Dendritic cell treated with granulocyte-macrophage colony-stimulating factor and Interleukin-4, amounts not matched to agents 40 ng/mL and 50 ng/mL, for 4 days (primary cell): Measurements from ENCODE around the gene KIAA2012.

Source experiments
- H3K27ac Mint-ChIP-seq: one replicate; pipeline ENCODE4 v1.8.0; 2022; ENCODE audit warnings: mild to moderate bottlenecking, mixed read lengths
- H3K27me3 Mint-ChIP-seq: one replicate; pipeline ENCODE4 v1.8.0; 2022; ENCODE audit warnings: mild to moderate bottlenecking, mixed read lengths
- H3K36me3 Mint-ChIP-seq: one replicate; pipeline ENCODE4 v1.8.0; 2022; ENCODE audit warnings: low read depth, mixed read lengths
- H3K4me1 Mint-ChIP-seq: one replicate; pipeline ENCODE4 v1.8.0; 2022; ENCODE audit warnings: low read depth, mixed read lengths
- H3K4me3 Mint-ChIP-seq: one replicate; pipeline ENCODE4 v1.8.0; 2022; ENCODE audit warnings: mild to moderate bottlenecking, moderate library complexity, mixed read lengths
- H3K9me3 Mint-ChIP-seq: one replicate; pipeline ENCODE4 v1.8.0; 2022; ENCODE audit warnings: mixed read lengths
- intact Hi-C: fragments of 100-400 bp; cut with micrococcal nuclease; formaldehyde crosslinking; loops from one replicate; pipeline ENCODE4 v1.15.0; 2022

The KIAA2012 gene

GRCh38 chr2:202072737-202073401, at the start of gene KIAA2012:
Gene KIAA2012 (plus strand): TSS chr2:202073255. CDS start chr2:202073628, 373 bp downstream.
- intact Hi-C loops, result no loop called here
- Mint-ChIP-seq H3K4me3 (no peak within 1 kb of the TSS), H3K36me3 (no peaks in the 10 kb centered on the region), H3K27me3 (peaks cover 2% of the 10 kb centered on the region), H3K27ac (no peak within 1 kb of the TSS), H3K4me1 (no peaks in the 10 kb centered on the region), H3K9me3 (no peaks in the 10 kb centered on the region)

- no peak overlapping the region for H3K4me3 Mint-ChIP-seq
- H3K4me1 Mint-ChIP-seq, result no peaks in the 10 kb centered on the region
- no peaks in the 10 kb centered on the region for H3K36me3 Mint-ChIP-seq
- intact Hi-C loops, result no loop called here
- peaks cover 6% of the 10 kb centered on the region for H3K27me3 Mint-ChIP-seq
- H3K9me3 Mint-ChIP-seq, result no peaks in the 10 kb centered on the region
- no peak overlapping the region for H3K27ac Mint-ChIP-seq
Observed at GRCh38 chr2:202023904-202024266, 49.2 kb upstream of the KIAA2012 start.

DNA sequence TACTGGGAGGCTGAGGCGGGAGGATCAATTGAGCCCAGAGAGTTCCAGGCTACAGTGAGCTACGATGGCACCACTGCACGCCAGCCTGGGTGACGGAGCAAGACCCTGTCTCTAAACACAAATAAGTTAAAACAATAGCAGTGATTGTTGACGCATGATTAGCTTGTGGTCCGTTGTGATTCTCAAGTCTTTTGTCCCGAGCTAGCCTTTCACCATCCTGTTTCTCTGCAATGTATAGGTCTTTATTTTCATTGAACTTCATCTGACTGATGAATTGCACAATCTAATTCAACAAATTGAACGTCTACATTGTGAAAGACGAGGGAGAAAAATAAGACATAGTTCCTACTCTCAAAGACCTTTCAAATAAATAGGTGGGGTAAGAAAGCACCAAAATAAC, 48.2 kb upstream of the KIAA2012 start:
- no peak overlapping the region for H3K27ac Mint-ChIP-seq
- H3K27me3 Mint-ChIP-seq, result peaks cover 12% of the 10 kb centered on the region
- intact Hi-C loops, result no loop called here
- H3K36me3 Mint-ChIP-seq, result no peaks in the 10 kb centered on the region
- no peaks in the 10 kb centered on the region for H3K9me3 Mint-ChIP-seq
- no peaks in the 10 kb centered on the region for H3K4me1 Mint-ChIP-seq
- H3K4me3 Mint-ChIP-seq, result no peak overlapping the region

- no peak overlapping the region for H3K27ac Mint-ChIP-seq
- peaks cover 17% of the 10 kb centered on the region for H3K27me3 Mint-ChIP-seq
- no peak overlapping the region for H3K4me3 Mint-ChIP-seq
- intact Hi-C loops, result no loop called here
- H3K9me3 Mint-ChIP-seq, result no peaks in the 10 kb centered on the region
- H3K36me3 Mint-ChIP-seq, result no peaks in the 10 kb centered on the region
- no peaks in the 10 kb centered on the region for H3K4me1 Mint-ChIP-seq
Observed at GRCh38 chr2:202025816-202026215, 47.2 kb upstream of the KIAA2012 start.

- no peaks in the 10 kb centered on the region for H3K9me3 Mint-ChIP-seq
- no peak overlapping the region for H3K4me3 Mint-ChIP-seq
- H3K27ac Mint-ChIP-seq, result no peak overlapping the region
- intact Hi-C loops, result no loop called here
- no peaks in the 10 kb centered on the region for H3K36me3 Mint-ChIP-seq
- no peaks in the 10 kb centered on the region for H3K4me1 Mint-ChIP-seq
- peaks cover 22% of the 10 kb centered on the region for H3K27me3 Mint-ChIP-seq
Observed at GRCh38 chr2:202026507-202026906, 46.5 kb upstream of the KIAA2012 start.

GRCh38 chr2:202030691-202031090, 42.4 kb upstream of the KIAA2012 start:
- Mint-ChIP-seq H3K9me3 (no peaks in the 10 kb centered on the region), H3K36me3 (peaks cover 7% of the 10 kb centered on the region), H3K4me3 (no peak overlapping the region), H3K27ac (no peak overlapping the region), H3K27me3 (peaks cover 36% of the 10 kb centered on the region), H3K4me1 (peaks cover 15% of the 10 kb centered on the region)
- intact Hi-C loops, result no loop called here

GRCh38 chr2:202031246-202031951, 41.7 kb upstream of the KIAA2012 start:
- Mint-ChIP-seq H3K27me3 (peaks cover 35% of the 10 kb centered on the region), H3K36me3 (peaks cover 7% of the 10 kb centered on the region), H3K9me3 (no peaks in the 10 kb centered on the region), H3K4me3 (no peak overlapping the region), H3K27ac (no peak overlapping the region), H3K4me1 (peaks cover 15% of the 10 kb centered on the region)
- intact Hi-C loops, result no loop called here

DNA sequence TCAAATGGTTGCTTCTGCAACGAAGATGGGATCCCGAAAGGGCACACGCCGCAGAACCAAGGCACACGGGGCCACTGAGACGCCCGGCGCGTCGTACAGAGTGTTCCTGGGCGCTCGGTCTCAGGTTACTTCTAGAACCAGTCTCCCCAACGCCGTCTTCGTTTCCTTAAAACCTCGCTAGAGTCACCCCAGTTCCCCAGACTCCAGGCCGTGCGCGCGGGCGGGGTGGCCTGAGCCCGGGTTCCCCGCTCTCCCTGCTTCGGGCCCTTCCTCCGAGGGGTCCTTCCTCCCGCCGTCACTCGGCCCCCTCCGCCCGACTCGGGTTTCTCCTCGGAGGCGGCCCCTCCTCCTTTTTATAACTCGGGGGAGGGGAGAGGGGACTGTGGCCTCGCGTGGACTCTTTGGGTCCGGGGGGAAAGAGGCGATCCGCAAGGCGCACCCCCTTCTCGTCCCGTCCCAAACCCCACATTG, 40.2 kb upstream of the KIAA2012 start:
- no peak overlapping the region for H3K4me3 Mint-ChIP-seq
- H3K9me3 Mint-ChIP-seq, result no peaks in the 10 kb centered on the region
- H3K27ac Mint-ChIP-seq, result peak overlapping the region; percentile 80
- peaks cover 38% of the 10 kb centered on the region for H3K27me3 Mint-ChIP-seq
- H3K36me3 Mint-ChIP-seq, result peaks cover 7% of the 10 kb centered on the region
- intact Hi-C loops, result no loop called here
- peaks cover 15% of the 10 kb centered on the region for H3K4me1 Mint-ChIP-seq

- H3K27me3 Mint-ChIP-seq, result peaks cover 40% of the 10 kb centered on the region
- H3K9me3 Mint-ChIP-seq, result no peaks in the 10 kb centered on the region
- no peak within 1 kb of the TSS for H3K4me3 Mint-ChIP-seq
- peaks cover 15% of the 10 kb centered on the region for H3K4me1 Mint-ChIP-seq
- intact Hi-C loops, result no loop called here
- H3K27ac Mint-ChIP-seq, result peak within 1 kb of the TSS; percentile 80
- H3K36me3 Mint-ChIP-seq, result peaks cover 7% of the 10 kb centered on the region
Observed at GRCh38 chr2:202033317-202034248, 39.5 kb upstream of the KIAA2012 start, which contains the start of gene FZD7. Gene FZD7 (plus strand): TSS chr2:202033855. CDS start chr2:202034648, 793 bp downstream.

GRCh38 chr2:202034249-202035088, 38.6 kb upstream of the KIAA2012 start:
- H3K36me3 Mint-ChIP-seq, result peaks cover 7% of the 10 kb centered on the region
- no peak overlapping the region for H3K4me3 Mint-ChIP-seq
- intact Hi-C loops, result loop anchor here (5.0 kb wide), 1 partner anchor 143 kb away; no protein-coding TSS in a partner anchor
- no peaks in the 10 kb centered on the region for H3K9me3 Mint-ChIP-seq
- peak overlapping the region; percentile 80 for H3K27ac Mint-ChIP-seq
- H3K27me3 Mint-ChIP-seq, result peaks cover 45% of the 10 kb centered on the region
- H3K4me1 Mint-ChIP-seq, result peaks cover 15% of the 10 kb centered on the region

- H3K36me3 Mint-ChIP-seq, result peaks cover 7% of the 10 kb centered on the region
- H3K27me3 Mint-ChIP-seq, result peaks cover 42% of the 10 kb centered on the region
- no peak overlapping the region for H3K4me3 Mint-ChIP-seq
- H3K27ac Mint-ChIP-seq, result no peak overlapping the region
- H3K9me3 Mint-ChIP-seq, result no peaks in the 10 kb centered on the region
- intact Hi-C loops, result loop anchor here (5.0 kb wide), 1 partner anchor 142 kb away; no protein-coding TSS in a partner anchor
- peaks cover 15% of the 10 kb centered on the region for H3K4me1 Mint-ChIP-seq
Observed at GRCh38 chr2:202035089-202035940, 37.7 kb upstream of the KIAA2012 start.

DNA sequence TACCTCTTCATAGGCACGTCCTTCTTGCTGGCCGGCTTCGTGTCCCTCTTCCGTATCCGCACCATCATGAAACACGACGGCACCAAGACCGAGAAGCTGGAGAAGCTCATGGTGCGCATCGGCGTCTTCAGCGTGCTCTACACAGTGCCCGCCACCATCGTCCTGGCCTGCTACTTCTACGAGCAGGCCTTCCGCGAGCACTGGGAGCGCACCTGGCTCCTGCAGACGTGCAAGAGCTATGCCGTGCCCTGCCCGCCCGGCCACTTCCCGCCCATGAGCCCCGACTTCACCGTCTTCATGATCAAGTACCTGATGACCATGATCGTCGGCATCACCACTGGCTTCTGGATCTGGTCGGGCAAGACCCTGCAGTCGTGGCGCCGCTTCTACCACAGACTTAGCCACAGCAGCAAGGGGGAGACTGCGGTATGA, 37.1 kb upstream of the KIAA2012 start:
- H3K9me3 Mint-ChIP-seq, result no peaks in the 10 kb centered on the region
- intact Hi-C loops, result loop anchor here (5.0 kb wide), 1 partner anchor 141 kb away; no protein-coding TSS in a partner anchor
- H3K27ac Mint-ChIP-seq, result no peak overlapping the region
- H3K4me3 Mint-ChIP-seq, result no peak overlapping the region
- H3K27me3 Mint-ChIP-seq, result peaks cover 40% of the 10 kb centered on the region
- peaks cover 15% of the 10 kb centered on the region for H3K4me1 Mint-ChIP-seq
- H3K36me3 Mint-ChIP-seq, result peaks cover 7% of the 10 kb centered on the region
